ENCODE data around the gene SMIM35. TPM values are rescaled to one million over a fixed set of nuclear protein-coding genes. Genes with fewer than 3 reads are reported as not detected.

SMIM35 gene
- total RNA-seq, 1 donor from 2014 or later: not detected

DNA sequence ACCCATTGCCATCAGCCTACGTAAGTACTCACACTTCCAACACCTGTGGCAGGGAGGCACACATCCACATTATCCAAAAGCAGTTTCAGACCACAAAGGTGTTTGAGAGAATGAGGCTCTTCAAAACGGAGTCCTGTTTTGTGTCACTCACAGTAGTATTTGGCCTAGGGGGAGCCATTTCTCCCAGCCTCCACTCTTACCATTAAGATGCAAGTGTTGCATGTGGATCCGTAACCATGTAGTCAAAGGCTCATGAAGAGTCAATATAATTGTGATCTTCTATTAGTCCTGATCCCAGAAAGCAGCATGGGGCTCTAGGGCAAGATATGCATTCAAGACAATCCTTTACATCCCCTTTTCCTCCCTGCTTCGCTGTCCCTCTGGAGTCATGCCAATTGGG lies 59.1 kb downstream of the SMIM35 start:
- no peak overlapping the region for H3K4me3 Mint-ChIP-seq (ENCODE audit: unreplicated experiment)
- H3K27me3 Mint-ChIP-seq (ENCODE audit: unreplicated experiment): peaks cover 2% of the 10 kb centered on the region
- TF ChIP-seq, protein P1, sequence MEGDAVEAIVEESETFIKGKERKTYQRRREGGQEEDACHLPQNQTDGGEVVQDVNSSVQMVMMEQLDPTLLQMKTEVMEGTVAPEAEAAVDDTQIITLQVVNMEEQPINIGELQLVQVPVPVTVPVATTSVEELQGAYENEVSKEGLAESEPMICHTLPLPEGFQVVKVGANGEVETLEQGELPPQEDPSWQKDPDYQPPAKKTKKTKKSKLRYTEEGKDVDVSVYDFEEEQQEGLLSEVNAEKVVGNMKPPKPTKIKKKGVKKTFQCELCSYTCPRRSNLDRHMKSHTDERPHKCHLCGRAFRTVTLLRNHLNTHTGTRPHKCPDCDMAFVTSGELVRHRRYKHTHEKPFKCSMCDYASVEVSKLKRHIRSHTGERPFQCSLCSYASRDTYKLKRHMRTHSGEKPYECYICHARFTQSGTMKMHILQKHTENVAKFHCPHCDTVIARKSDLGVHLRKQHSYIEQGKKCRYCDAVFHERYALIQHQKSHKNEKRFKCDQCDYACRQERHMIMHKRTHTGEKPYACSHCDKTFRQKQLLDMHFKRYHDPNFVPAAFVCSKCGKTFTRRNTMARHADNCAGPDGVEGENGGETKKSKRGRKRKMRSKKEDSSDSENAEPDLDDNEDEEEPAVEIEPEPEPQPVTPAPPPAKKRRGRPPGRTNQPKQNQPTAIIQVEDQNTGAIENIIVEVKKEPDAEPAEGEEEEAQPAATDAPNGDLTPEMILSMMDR (IDR thresholded peaks at IDR 0.05; ENCODE audit: partially characterized antibody, unreplicated experiment): no peak
- H3K27ac Mint-ChIP-seq (ENCODE audit: unreplicated experiment): no peak overlapping the region
- DNase-seq: no peak
- no peaks in the 10 kb centered on the region for H3K9me3 Mint-ChIP-seq (ENCODE audit: unreplicated experiment)
- no peaks in the 10 kb centered on the region for H3K36me3 Mint-ChIP-seq (ENCODE audit: unreplicated experiment)
- H3K4me1 Mint-ChIP-seq (ENCODE audit: low read depth, unreplicated experiment): no peaks in the 10 kb centered on the region

DNA sequence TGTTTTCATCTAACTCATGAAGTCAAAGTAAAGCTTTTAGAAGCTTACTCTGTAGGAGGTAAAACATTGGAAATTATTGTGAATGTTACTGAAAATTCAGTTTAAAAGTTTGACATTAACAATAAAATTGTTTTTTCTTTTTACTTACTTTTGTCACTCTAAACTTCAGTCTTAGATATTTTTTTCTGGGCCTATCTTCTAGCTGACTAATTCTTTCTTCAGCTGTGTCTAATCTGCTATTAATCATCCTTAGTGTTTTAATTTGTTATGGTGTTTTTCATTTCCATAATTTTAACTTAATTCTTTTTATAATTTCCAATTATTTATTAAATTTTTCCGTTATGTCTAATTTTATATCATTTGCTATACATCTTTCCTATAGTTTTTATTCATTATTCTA lies 65.6 kb downstream of the SMIM35 start:
- Mint-ChIP-seq H3K4me3 (ENCODE audit: unreplicated experiment) (no peak overlapping the region), H3K36me3 (ENCODE audit: unreplicated experiment) (peaks cover 6% of the 10 kb centered on the region), H3K27me3 (ENCODE audit: unreplicated experiment) (peaks cover 4% of the 10 kb centered on the region), H3K27ac (ENCODE audit: unreplicated experiment) (no peak overlapping the region), H3K4me1 (ENCODE audit: low read depth, unreplicated experiment) (no peaks in the 10 kb centered on the region), H3K9me3 (ENCODE audit: unreplicated experiment) (no peaks in the 10 kb centered on the region)
- DNase-seq: no peak
- TF ChIP-seq, protein P1 (IDR thresholded peaks at IDR 0.05; ENCODE audit: partially characterized antibody, unreplicated experiment): no peak

DNA sequence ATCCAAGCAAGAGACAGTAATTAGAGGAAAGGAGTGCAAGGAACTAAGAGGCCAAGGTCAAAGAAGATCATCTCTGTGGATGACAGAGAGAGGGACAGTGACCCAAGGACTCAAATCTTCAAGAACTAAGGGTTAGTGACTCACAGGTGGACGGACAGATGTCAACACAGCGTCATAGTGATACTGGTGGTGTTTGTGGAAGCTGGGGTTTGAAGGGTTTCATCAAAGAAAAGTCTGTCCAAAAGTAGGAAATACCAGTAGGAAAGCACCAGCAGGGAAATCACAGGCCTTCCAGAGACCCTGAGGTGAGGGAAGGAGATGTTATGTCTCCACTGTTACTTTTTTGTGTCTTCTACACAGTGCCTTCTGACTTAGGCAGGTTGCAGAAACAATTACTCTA lies 68.4 kb downstream of the SMIM35 start:
- TF ChIP-seq, protein P1 (IDR thresholded peaks at IDR 0.05; ENCODE audit: partially characterized antibody, unreplicated experiment): no peak
- H3K27ac Mint-ChIP-seq (ENCODE audit: unreplicated experiment): no peak overlapping the region
- no peaks in the 10 kb centered on the region for H3K4me1 Mint-ChIP-seq (ENCODE audit: low read depth, unreplicated experiment)
- peaks cover 4% of the 10 kb centered on the region for H3K27me3 Mint-ChIP-seq (ENCODE audit: unreplicated experiment)
- no peak overlapping the region for H3K4me3 Mint-ChIP-seq (ENCODE audit: unreplicated experiment)
- H3K36me3 Mint-ChIP-seq (ENCODE audit: unreplicated experiment): peaks cover 6% of the 10 kb centered on the region
- no peaks in the 10 kb centered on the region for H3K9me3 Mint-ChIP-seq (ENCODE audit: unreplicated experiment)
- DNase-seq: no peak

DNA sequence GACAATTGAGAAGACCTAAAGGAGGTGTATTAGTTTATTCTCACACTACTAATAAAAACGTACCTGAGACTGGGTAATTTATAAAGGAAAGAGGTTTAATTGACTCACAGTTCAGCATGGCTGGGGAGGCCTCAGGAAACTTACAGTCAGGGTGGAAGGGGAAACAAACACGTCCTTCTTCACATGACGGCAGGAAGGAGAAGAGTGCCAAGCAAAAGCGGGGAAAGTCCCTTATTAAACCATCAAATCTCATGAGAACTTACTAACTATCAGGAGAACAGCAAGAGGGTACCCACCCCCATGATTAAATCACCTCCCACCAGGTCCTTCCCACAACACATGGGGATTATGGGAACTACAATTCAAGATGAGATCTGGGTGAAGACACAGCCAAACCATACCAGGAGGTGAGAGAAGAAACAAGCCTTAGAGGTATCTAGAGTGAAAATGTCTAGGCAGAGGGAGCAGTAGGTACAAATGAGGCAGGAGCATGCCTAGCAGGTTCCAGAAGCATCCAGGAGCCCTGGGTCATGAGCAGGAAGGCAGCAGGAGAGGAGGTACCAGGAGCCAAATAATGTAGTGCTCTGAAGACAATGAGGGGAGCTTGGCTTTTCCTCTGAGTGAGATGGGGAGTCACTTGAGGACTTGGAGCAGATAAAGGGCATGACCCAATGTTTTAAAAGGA lies 69.0 kb downstream of the SMIM35 start:
- TF ChIP-seq, protein P1 (IDR thresholded peaks at IDR 0.05; ENCODE audit: partially characterized antibody, unreplicated experiment): no peak
- Mint-ChIP-seq H3K27ac (ENCODE audit: unreplicated experiment) (no peak overlapping the region), H3K4me1 (ENCODE audit: low read depth, unreplicated experiment) (no peaks in the 10 kb centered on the region), H3K27me3 (ENCODE audit: unreplicated experiment) (peaks cover 4% of the 10 kb centered on the region), H3K9me3 (ENCODE audit: unreplicated experiment) (no peaks in the 10 kb centered on the region), H3K36me3 (ENCODE audit: unreplicated experiment) (peaks cover 6% of the 10 kb centered on the region), H3K4me3 (ENCODE audit: unreplicated experiment) (no peak overlapping the region)
- no peak for DNase-seq

DNA sequence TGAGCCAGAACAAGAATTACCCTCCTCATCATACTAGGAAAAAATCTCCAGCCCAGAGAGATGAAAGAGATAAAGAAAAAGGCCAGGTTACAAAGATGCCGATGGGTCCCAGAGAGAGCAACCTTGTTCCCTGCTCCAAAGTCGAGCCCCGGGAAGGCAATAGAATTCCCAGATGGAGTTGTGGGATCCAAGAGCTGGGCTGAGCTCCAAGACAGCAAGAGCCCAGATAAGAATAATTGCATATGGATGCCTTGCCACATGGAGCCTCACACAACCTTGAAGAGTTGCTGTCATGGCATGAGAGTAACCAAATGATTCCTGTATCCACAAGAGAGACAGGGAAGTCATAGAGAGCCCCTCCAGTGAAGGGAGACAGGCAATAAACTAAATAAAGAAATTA lies 69.7 kb downstream of the SMIM35 start:
- Mint-ChIP-seq H3K36me3 (ENCODE audit: unreplicated experiment) (peaks cover 6% of the 10 kb centered on the region), H3K4me1 (ENCODE audit: low read depth, unreplicated experiment) (peaks cover 4% of the 10 kb centered on the region), H3K9me3 (ENCODE audit: unreplicated experiment) (no peaks in the 10 kb centered on the region), H3K27ac (ENCODE audit: unreplicated experiment) (no peak overlapping the region), H3K4me3 (ENCODE audit: unreplicated experiment) (no peak overlapping the region), H3K27me3 (ENCODE audit: unreplicated experiment) (peaks cover 4% of the 10 kb centered on the region)
- TF ChIP-seq, protein P1 (IDR thresholded peaks at IDR 0.05; ENCODE audit: partially characterized antibody, unreplicated experiment): no peak
- no peak for DNase-seq

Measured in glutamatergic neuron (in vitro differentiated cells).